NOMO-1 treated with DMSO at 0.1 percent for 48 hours (cell line): Measurements from ENCODE around the gene CHCHD6.
"Not testable (repeated sequence)": the region's sequence is repeated elsewhere in the genome, so short reads cannot be mapped to it uniquely, and the experiment has no call there.

Experiments used
- DNase-seq: peaks from one replicate; lab custom pipeline; 2025; ENCODE audit not compliant: unreplicated experiment; lab: John Stamatoyannopoulos, UW

Gene CHCHD6

DNA sequence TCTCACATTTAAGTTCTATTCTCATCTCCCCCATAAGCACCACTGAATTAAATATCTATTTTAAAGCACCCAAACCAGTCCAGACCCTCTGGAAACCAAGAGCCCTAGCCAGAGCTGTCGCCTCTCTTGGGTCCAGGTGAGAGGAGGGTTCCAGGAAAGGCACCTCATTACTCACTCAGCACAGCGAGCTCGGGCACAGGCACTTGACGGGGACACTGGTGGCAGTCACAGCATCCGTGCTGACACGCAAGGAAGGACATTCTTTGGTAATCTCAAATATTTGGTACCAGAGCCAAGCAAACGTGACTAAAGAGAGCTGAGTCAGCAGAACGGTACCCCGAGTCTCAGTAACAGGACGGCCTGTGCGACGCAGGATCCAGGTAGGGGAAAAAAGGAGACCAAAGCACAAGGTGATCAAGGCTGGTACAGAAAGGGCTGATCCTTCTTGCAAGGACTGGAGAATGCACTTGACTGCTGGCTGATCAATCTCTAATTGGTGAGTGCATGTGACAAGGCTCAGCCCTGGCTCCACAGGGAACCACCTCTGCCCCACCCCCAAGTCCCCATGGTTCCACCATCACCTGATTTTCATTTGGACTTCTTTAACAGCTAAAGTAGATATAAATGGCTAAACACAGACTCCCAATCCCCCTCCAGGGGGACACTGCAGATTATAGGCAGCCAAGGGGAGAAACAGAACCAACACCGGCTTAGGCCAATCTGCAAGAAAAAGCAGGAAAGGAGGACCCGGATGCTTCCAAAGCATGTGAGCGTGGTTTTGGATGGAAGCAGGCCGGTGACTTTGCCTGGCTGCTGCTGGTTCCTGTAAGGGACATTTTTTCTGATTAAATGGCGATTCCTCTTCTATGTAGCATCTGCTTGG, 61.4 kb downstream of the CHCHD6 start:
- no peak for DNase-seq

DNA sequence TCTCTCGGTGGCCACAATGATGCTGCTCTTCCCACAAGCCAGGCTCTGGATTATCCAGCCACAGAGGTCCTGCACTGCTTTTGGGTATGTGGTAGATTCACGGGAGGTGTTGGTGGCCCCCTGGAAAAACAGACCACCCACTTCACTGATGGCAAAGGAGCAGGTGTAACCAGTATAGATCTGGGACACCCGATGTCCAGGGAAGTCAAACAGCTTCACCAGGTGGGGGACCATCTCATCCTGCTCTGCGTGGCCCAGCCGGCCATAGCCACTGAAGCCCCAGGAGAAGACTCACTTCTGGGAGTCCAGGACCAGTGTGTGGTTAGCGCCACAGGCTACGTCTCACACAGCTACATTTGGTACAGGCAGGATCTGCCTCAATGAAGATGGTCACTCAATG, 62.6 kb downstream of the CHCHD6 start:
- no peak for DNase-seq

DNA sequence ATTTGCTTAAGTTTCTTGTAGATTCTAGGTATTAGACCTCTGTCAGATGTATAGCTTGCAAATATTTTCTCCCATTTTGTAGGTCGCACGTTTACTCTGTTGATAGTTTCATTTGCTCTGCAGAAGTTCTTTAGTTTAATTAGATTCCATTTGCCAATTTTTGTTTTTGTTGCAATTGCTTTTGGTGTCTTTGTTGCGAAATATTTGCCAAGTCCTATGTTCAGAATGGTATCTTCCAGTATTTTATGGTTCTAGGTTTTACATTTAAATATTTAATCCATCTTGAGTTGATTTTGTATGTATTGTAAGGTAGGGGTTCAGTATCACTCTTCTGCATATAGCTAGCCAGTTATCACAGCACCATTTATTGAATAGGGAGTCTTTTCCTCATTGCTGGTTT, 64.9 kb downstream of the CHCHD6 start:
- DNase-seq, result no peak

DNA sequence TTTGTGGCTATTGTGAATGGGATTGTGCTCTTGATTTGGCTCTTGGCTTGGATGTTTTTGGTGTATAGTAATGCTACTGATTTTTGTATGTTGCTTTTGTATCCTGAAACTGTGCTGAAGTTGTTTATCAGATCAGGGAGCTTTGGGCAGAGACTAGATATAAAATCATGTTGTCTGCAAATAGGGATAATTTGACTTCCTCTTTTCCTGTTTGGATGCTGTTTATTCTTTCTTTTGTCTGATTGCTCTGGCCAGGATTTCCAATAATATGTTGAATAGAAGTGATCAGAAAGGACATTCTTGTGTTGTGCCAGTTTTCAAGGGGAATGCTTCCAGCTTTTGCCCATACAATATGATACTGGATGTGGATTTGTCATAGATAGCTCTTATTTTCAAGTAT, 66.1 kb downstream of the CHCHD6 start:
- DNase-seq, result no peak

- DNase-seq, result no peak
Observed at GRCh38 chr3:126773167-126773566, 69.1 kb downstream of the CHCHD6 start.

- no peak for DNase-seq
Observed at GRCh38 chr3:126773783-126774182, 69.7 kb downstream of the CHCHD6 start.

DNA sequence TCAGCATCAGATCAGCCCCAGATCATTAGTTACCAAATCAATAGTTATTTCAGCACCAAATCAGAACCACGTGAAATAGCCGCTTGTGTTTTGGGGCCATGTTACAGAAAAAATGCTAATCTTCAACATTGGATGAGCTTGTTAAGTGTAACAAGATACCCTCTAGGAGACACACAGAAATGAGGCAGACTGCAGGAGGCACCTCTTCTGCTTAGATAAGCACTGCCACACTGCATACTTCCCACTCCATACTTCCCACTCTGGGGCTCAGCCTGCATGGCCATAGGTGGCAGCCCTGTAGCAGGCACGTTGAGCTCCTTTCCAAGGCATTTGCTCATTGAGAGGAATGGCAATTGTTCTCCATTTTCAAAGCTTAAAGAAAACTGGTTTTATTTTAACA, 73.3 kb downstream of the CHCHD6 start:
- DNase-seq, result no peak

GRCh38 chr3:126780666-126781065, 76.6 kb downstream of the CHCHD6 start:
- DNase-seq, result no peak

DNA sequence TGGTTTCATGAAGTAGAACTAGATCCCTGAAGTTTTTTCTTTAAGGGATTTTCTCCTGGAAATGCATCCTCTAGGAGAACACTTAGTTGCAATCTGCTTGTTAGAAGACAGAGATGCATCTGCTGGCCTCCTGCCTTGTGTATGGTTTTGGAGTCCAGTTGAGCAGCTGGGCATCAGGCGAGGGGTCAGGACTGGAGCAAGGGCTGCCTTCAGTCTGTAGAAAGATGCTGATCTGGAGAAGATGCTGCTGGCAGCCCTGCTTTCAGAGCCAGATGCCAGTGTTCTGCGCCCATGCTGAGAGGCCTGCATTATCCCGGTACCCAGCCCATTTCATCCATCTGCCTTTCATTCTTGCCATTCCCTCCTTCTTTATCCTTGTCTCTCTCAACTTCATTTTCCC, 77.4 kb downstream of the CHCHD6 start:
- DNase-seq, result no peak

DNA sequence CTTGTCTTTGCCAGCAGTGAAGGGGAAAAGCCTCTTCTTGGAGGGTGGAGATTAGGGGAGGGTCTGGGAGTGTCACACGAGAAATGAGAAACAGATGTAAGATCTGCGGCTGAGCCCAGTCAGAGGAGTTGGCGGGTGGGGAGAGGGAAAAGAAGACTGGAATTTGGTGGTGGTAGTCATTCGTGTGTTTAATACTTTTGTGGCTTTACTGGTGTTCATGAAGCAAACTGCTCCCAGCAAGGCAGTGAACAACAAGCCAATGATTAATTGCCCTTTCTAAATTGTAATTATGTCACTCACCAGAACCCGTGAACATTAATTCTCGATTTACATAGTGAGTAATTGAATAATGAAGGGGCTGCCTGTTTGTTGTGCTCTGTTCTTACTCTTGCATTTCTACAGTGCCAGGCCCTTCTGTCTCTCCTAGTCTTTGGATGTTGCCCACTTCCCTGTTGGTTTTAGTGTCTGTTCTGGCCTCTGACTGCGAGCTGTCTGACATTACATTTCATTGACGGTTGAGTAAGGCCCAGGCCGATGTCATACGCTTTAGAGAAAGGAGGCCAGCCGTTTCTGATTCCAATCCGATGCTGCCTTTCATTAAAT, 78.0 kb downstream of the CHCHD6 start:
- DNase-seq, result no peak

GRCh38 chr3:126782536-126782935, 78.5 kb downstream of the CHCHD6 start:
- DNase-seq, result no peak

GRCh38 chr3:126784254-126784653, 80.2 kb downstream of the CHCHD6 start:
- no peak for DNase-seq

DNA sequence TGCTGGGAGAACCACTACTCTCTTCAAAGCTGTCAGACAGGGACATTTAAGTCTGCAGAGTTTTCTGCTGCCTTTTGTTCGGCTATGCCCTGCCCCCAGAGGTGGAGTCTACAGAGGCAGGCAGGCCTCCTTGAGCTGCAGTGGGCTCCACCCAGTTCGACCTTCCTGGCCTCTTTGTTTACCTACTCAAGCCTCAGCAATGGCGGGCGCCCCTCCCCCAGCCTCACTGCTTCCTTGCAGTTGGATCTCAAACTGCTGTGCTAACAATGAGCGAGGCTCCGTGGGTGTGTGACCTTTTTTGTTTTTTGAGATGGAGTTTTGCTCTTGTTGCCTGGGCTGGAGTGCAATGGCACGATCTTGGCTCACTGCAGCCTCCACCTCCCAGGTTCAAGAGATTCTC, 87.3 kb downstream of the CHCHD6 start:
- DNase-seq, result not testable (repeated sequence)

DNA sequence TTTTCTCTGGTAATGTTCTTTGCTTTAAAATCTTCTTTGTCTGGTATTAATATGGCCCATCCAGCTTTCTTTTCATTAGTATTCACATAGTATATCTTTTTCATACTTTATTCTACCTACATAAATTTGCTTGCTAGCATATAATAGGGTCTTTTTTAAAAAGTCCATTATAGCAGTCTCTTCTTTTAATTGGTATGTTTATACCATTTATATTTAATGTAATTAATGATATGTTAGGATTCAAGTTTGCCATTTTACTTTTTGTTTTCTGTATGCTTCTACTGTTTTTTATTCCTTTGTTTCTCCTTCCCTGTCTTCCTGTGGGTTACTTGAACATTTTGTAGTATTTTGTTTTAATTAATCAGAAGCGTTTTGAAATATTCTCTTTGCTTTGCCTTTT, 89.0 kb downstream of the CHCHD6 start:
- no peak for DNase-seq

DNA sequence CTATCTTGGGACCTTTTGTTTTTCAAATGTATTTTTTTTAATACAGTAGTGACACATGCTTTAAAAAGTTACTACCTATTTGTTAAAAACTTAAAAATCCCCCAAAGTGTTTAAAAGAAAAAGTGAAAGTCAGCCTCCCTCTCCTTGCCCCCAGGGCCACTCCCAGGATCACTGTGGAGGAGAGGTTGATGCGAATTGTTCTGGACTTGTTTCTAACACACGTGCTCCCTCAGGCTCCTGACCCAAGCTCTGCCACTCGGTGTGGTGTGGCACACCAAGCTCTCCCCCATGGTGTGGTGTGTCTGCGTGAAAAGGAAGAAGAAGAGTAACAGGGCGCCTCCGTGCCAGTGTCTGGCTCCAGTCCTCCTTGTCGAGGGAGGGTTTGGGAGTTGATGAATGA, 93.5 kb downstream of the CHCHD6 start:
- no peak for DNase-seq

- no peak for DNase-seq
Observed at GRCh38 chr3:126798521-126798920, 94.5 kb downstream of the CHCHD6 start.

- DNase-seq, result no peak
Observed at GRCh38 chr3:126799099-126799498, 95.1 kb downstream of the CHCHD6 start.

DNA sequence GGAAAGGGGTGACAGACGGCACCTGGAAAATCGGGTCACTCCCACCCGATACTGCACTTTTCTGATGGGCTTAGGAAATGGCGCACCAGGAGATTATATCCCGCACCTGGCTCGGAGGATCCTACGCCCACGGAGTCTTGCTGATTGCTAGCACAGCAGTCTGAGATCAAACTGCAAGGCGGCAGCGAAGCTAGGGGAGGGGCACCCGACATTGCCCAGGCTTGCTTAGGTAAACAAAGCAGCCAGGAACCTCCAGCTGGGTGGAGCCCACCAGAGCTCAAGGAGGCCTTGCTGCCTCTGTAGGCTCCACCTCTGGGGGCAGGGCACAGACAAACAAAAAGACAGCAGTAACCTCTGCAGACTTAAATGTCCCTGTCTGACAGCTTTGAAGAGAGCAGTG, 97.3 kb downstream of the CHCHD6 start:
- not testable (repeated sequence) for DNase-seq

- DNase-seq, result no peak
Observed at GRCh38 chr3:126807795-126808194, 103.8 kb downstream of the CHCHD6 start.

DNA sequence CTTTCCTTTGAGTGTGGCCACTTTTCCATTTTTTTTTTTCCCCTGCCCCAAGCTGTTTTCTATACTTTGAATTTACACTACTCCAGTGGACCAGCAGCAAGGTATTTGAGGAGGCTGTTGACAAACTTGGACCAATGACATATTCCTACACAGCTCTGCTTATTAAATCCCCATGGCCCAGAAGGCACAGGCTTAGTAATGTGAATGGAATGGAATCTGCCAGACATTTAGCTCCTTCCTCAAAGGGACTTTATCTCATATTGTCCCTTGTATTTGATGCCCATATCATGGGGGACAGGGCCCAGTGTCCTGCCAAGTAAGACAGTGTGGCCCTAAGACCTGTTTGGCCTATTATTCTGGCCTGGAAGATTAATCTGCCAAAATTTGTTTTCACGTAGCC, 107.5 kb downstream of the CHCHD6 start:
- no peak for DNase-seq

DNA sequence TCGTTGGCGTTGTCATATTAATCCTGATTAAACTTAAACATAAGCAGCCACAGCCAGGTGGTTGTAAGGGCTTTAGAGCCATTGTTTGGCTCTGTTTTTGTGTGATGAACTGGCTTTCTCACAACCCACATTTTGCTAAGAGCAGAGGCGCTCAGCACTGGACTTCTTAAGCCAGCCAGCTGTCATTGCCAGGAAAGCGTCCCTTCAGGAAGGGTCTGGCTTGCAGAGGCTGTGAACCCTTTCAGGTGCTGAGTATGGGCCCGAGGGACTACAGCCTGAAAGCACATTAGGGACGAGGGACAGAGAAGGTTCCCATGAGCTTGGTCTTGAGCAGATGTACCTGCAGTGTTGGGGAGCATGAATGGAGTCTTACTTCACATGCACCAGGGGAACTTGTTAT, 112.3 kb downstream of the CHCHD6 start:
- DNase-seq, result no peak

GRCh38 chr3:126816986-126817777, 113.1 kb downstream of the CHCHD6 start:
- no peak for DNase-seq
